NCI-H69 (cell line): ENCODE measurements around the gene WWP2.

Experiments
- DNase-seq: peaks from one replicate; lab custom pipeline; 2025; lab: John Stamatoyannopoulos, UW

WWP2 gene

DNA sequence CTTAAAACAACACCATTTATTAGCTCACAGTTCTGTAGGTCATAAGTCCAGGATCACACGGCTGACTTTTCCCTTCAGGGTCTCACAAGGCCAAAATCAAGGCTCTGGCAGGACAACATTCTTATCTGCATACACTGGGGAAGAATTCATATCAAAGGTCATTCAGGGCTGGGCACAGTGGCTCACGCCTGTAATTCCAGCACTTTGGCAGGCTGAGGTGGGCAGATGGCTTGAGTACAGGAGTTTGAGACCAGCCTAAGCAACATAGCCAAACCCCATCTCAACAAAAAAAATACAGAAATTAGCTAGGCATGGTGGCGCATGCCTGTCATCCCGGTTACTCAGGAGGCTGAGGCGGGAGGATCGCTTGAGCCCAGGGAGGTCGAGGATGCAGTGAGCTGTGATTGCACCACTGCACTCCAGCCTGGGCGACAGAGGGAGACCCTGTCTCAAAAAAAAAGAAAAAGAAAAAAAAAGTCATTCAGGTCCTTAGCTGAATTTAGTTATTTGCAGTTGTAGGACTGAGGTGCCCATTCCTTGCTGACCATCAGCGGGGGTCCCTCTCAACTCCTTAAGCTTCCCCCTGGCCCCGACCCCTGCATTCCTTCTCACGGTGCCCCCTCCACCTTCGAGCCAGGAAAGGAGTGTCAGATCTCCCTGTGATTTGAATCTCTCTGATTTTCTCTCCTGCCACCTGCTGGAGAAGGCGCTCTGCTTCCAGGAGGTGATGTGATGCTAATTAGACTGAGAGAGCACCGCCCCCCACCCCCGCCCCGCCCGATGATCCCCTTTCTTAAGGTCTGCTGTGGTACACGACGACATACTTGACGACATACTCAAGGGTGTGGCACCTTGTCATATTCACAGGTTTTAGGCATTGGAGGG lies 97.2 kb downstream of the WWP2 start:
- peak; percentile 64 for DNase-seq

GRCh38 chr16:69860233-69861231 lies 98.4 kb downstream of the WWP2 start:
- DNase-seq = no peak

DNA sequence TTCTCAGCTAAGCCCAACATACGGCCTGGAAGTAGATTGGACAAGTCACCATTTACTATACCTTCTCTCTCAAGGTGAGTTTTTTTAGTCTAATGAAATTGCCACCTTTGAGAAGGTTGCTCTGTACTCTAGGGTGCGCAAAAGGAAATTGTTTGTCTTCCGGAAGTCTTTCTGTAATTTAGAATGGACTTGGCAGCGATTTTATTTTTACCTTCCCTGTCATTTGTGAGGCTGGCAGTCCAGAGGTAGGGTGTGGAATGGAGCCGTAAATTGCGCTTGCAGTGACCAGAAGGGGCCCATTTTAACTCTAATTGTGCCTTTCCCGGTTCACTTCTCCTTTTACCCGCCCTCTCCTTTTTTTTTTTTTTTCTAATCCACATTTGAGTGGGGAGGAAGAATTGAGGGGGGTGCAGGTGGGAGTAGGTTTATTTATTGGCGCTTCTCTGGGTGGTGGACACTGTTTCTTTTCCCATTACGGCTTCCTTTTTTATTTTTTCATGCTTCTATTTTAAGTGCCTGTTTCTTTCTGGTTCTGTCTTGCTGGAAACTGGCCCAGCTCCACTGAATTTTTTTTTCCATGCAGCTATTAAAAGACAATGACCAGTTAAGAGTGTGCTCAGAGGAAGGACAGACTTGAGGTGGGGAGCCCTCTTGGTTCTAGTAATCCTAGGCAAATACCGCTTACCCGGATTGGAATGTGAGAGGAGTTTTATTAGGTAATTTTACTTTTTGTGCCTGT lies 99.3 kb downstream of the WWP2 start:
- peak; percentile 51 for DNase-seq

DNA sequence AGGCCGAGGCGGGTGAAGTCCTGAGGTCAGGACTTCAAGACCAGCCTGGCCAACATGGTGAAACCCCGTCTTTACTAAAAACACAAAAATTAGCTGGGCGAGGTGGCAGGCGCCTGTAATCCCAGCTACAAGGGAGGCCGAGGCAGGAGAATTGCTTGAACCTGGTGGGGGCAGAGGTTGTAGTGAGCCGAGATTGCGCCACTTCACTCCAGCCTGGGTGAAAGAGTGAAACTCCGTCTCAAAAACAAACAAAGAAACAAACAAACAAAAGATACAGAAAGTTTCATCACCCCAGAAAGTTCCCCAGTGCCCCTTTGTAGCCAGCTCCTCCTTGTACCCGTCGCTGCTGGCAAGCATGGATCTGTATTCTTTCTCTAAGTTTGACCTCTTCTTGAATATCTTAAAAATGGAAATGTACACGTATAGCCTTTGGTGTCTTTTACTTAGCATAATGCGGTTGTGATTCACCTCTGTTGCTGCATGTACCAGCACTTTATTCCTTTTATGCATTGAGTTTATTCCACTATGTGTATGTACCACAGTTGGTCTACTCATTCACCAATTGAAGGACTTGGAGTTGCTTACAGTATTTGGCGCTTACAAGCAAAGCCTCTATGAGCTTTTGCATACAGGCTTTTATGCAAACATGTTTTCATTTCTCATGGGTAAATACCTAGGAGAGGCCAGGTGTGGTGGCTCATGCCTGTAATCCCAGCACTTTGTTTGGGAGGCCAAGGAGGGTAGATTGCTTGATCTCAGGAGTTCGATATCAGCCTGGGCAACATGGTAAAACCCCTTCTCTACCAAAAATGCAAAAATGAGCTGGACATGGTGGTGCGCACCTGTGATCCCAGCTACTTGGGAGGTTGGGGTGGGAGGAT lies 101.5 kb downstream of the WWP2 start:
- DNase-seq = no peak

- no peak for DNase-seq
Measured at GRCh38 chr16:69865701-69866100, 103.6 kb downstream of the WWP2 start.

GRCh38 chr16:69867784-69868560 lies 105.8 kb downstream of the WWP2 start:
- DNase-seq = no peak

DNA sequence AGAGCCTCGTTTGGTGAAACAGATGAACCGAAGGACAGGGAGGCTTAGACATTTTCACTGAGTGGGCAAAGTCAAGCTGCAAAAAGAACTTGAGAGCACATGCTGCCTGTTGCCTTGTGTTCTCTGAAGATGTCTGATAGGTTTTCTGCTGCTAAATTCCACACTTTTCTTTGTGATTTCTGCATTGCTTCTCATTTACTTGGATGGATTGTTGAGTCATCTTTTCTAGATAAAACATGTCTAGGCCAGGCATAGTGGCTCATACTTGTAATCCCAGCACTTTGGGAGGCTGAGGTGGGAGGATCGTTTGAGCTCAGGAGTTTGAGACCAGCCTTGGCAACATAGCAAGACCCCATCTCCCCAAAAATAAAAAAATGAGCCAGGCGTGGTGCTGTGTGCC lies 108.6 kb downstream of the WWP2 start:
- DNase-seq = no peak

GRCh38 chr16:69871708-69872107 lies 109.6 kb downstream of the WWP2 start:
- DNase-seq = no peak

DNA sequence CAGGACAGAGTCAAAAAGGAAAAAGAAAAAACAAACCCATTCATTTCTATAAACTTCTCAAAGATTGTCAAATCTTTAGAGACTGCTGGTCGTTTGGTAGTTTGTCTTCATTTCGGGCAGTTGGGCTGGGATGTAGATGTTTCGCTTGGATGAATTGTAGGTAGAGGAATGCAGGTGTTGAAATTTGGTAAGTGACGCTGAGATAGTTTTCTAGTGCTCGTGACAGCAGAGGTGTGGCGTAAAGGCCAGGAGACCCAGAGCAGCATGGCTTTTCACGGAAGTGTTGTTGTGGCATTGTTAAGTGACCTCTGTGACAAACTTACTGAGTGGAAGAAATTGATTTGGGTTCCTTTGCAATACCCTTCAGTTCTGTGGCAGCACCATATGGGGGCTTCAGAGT lies 110.8 kb downstream of the WWP2 start:
- DNase-seq = no peak

DNA sequence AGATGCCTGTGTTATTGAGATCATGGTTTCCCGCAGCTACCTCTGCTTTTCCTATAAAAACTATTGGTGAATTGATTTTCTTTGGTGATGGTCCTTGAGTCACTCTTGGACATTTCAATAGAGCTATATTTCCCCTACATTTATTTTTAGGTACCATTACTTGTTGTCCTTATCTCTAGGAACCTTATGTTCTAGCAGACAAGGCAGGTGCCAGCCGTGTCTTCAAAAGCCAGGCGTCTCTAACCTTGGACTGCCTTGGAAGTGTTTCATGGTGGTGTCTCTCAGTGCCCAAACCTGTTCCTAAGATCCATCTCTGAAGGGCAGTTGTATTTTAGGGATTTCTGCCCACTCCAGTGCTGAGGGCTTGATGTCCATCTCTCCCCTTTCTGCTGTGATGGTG lies 111.7 kb downstream of the WWP2 start:
- no peak for DNase-seq

DNA sequence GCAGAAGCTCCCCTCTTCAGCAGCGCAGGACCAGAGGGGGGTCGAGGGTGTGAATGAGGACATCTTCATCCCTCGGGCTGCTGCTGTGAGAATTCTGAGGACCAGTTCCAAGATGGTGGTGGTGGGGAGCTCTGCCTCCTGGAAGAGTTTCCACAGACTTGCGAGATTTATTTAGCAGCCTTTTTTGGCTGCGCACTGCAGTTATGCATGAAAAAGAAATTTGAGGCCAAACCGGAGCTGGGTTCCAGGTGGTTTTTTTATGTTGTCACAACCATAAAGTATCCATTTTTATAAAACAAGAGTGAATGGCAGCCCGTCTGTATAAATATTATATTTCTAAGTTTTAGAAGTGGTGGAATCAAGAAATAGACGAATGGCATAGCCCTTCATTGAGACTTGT lies 112.1 kb downstream of the WWP2 start:
- DNase-seq = no peak

DNA sequence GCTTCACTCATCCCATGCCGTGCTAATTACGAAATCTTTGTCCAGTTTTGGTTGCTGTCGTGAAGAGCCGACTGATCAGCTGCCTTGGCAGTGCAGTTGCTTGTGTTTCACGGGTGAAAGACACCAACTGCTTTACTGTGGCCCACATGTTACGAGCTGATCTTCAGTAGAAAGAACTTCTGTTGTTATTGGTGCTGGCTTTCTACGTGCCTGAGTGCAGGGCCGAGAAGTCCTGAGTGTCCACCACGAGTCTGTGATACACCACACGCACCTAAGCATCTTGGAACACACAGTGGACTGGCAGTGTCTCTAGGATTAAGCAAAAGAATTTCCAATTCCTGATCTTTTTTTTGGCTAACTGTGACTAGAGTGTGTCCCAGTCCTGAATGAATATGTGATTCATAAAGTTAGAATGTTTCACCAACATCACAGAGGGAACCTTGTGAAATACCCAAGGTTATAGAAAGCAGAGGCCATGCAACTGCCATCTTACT lies 118.6 kb downstream of the WWP2 start:
- DNase-seq = no peak

- DNase-seq = no peak
Measured at GRCh38 chr16:69881141-69881540, 119.0 kb downstream of the WWP2 start.

DNA sequence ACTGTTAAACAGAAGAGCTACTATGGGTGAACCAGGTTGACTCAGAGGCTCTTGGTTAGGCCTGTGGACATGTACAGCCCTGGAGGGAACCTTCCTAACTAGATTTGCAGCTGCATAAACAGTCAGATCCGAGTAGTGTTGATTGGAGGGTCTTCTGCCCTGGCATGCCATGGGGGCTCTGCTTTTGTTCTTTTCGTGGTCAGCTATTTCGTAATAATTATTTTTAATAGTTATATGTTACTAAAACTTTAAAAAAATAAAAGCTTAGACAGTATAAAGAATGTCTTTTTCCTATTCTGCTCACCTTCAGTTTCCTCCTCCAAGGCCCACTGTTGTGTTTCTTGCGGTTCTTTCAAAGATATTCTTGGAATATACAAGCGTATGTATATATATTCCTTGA lies 121.6 kb downstream of the WWP2 start:
- no peak for DNase-seq

- no peak for DNase-seq
Measured at GRCh38 chr16:69885722-69886121, 123.6 kb downstream of the WWP2 start.

- no peak for DNase-seq
Measured at GRCh38 chr16:69886726-69887125, 124.6 kb downstream of the WWP2 start.

DNA sequence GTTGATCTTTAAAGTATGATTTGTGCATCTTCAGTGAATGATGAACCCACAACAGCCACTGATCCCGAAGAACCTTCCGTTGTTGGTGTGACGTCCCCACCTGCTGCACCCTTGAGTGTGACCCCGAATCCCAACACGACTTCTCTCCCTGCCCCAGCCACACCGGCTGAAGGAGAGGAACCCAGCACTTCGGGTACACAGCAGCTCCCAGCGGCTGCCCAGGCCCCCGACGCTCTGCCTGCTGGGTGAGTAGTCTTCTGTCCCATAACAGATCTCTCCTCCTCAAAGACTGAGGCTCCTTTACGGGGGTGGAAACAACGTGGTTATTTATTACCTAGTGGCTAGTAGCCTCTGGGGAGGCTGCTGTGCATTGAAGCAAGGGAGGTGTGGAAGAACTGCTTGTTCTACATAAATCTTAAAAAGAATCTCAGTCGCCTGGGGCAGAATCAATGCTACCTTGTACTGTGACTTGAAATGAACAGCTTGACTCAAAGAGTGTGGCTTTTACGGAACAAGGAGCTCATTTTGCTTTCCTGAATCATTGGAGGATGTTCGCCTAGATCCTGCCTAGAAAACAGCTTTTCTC lies 126.0 kb downstream of the WWP2 start:
- DNase-seq = no peak

- no peak for DNase-seq
Measured at GRCh38 chr16:69889295-69889964, 127.3 kb downstream of the WWP2 start.
